GM10248 (cell line): Measurements from ENCODE around the gene POU2F3.
A peak's percentile ranks its signal among the peaks of the same experiment; 100 is the strongest.
"Not testable (repeated sequence)": the region's sequence is repeated elsewhere in the genome, so short reads cannot be mapped to it uniquely, and the experiment has no call there.

Source experiments
- CTCF ChIA-PET: fragments of 300-600 bp; sonication (Branson Sonifier 250); formaldehyde crosslinking; extraction: SDS; loops from one replicate; lab custom pipeline; 2021; ENCODE audit warnings: antibody characterized with exemption; lab: Yijun Ruan, JAX
- POLR2A ChIA-PET: fragments of 350-650 bp; sonication (Branson Sonifier 250); formaldehyde crosslinking; extraction: SDS; loops from one replicate; lab custom pipeline; 2020; ENCODE audit warnings: antibody characterized with exemption; lab: Yijun Ruan, JAX
- DNase-seq: peaks from one replicate; pipeline ENCODE4 v3.0.0; 2012; ENCODE audit errors: extremely low spot score
- TF ChIP-seq, protein P1 (sequence below): IDR thresholded peaks from 2 replicates; pipeline ENCODE4 v1.5.1; 2012; ENCODE audit warnings: mild to moderate bottlenecking, low read depth; ENCODE audit errors: extremely low read depth, missing control alignments, control extremely low read depth

The POU2F3 gene

DNA sequence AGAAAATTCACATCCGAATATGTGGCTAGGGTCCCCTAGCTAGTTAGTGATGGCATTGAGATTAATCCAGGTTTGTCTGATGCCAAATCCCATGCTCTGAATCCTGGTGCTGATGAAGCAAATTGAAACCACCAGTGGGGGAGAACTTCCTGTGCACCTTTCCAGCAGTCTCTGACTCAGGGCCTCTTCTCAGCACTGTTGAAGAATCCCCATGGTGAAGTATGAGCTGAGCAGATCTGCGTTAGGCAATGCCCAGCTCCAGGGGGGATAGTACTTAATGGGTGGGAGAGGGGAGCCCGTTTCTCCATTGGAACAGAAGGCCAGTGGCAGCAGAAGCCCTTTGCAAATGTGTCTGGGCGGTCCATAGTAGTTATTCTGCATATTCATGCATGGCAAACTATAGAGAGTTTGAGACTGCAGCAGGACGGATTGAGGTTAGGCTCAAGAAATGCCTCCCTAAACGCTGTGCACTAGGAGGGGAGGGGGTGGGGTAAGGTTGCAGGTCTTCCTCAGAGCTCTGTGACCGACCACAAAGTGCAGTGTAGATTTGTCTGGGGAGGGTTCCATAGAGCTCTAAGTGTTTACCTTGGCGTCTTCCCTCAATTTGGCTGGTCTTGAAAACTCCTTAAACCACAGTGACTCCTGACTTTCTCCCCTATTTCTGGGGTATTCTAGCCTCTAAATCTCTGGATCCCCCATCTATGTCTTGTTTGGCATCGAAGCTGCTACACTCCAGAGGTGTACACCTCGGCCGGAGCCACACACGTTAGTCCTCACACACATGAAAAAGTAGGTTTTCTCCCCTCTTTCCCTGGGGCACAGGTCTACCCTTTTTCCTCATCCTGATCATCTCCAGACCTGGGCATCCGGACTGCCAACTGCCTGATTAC is 4.8 kb downstream of the POU2F3 start:
- TF ChIP-seq, protein P1, sequence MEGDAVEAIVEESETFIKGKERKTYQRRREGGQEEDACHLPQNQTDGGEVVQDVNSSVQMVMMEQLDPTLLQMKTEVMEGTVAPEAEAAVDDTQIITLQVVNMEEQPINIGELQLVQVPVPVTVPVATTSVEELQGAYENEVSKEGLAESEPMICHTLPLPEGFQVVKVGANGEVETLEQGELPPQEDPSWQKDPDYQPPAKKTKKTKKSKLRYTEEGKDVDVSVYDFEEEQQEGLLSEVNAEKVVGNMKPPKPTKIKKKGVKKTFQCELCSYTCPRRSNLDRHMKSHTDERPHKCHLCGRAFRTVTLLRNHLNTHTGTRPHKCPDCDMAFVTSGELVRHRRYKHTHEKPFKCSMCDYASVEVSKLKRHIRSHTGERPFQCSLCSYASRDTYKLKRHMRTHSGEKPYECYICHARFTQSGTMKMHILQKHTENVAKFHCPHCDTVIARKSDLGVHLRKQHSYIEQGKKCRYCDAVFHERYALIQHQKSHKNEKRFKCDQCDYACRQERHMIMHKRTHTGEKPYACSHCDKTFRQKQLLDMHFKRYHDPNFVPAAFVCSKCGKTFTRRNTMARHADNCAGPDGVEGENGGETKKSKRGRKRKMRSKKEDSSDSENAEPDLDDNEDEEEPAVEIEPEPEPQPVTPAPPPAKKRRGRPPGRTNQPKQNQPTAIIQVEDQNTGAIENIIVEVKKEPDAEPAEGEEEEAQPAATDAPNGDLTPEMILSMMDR = no peak
- ChIA-PET CTCF (interaction anchor here (1.0 to 25.8 kb wide), 4 partner anchors 12 to 90 kb away, joined by 3 to 792 read pairs (median 74); no protein-coding TSS in a partner anchor), POLR2A (no interaction called here)
- DNase-seq = no peak

DNA sequence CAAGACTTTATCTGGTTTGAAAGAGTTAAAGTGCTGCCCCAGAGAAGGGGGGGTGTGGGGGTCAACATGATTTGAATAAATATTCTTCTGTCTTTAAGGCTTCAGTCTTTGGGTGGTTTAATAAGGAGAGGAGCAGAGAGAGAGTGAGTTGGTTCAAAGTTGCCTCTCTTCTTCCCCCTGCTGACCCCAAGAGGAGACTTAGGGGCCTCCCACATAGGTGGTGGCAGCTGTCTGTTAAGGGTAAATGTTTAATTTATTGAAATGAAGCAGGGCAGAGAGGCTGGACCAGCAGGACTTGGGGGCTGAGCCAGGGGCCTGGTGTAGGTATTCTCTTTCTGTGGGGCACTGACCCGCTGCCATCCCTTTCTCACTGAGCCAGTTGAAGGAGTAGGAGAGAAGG is 5.5 kb downstream of the POU2F3 start:
- ChIA-PET CTCF (interaction anchor here (4.4 to 25.8 kb wide), 3 partner anchors 13 to 89 kb away, joined by 14 to 792 read pairs (median 144); no protein-coding TSS in a partner anchor), POLR2A (no interaction called here)
- TF ChIP-seq, protein P1 = no peak
- no peak for DNase-seq

DNA sequence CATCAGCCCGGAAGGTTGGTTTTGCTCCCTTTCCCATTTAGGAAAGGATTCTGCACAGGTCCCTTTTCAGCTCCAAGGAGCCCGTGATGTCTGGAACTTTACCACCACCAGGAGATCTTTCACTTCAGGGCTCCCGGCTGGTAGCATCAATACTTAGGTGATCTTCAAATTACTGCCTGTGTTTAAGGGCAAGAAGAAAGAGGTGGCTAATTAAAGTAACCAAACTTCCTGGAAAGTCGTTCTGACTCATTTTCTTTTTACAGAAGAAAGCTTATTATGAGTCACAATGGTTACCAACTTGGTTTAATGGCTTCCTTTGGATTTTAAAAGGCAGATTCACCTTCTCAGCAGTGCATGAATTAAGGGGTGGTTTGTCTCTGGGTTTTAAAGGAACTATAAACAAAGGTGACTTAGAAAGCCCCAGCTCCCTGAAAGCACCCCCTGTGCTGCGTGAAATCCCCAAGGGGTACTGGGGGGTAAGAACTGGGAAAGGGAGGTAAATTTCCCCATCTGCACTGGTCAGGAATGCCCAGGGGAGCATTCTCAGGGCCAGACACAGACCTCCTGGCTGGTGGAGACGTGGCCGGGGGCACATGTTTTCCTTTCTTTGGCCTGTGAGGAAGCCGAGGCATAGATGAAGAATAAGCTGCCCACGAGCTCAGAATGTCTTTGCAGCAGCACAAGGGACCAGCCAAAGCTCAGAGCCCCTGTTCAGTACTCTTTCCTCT is 8.8 kb downstream of the POU2F3 start:
- TF ChIP-seq, protein P1 = no peak
- CTCF ChIA-PET = interaction anchor here (1.4 to 25.8 kb wide), 7 partner anchors 9 to 114 kb away, joined by 3 to 792 read pairs (median 10); no protein-coding TSS in a partner anchor
- POLR2A ChIA-PET = no interaction called here
- no peak for DNase-seq

DNA sequence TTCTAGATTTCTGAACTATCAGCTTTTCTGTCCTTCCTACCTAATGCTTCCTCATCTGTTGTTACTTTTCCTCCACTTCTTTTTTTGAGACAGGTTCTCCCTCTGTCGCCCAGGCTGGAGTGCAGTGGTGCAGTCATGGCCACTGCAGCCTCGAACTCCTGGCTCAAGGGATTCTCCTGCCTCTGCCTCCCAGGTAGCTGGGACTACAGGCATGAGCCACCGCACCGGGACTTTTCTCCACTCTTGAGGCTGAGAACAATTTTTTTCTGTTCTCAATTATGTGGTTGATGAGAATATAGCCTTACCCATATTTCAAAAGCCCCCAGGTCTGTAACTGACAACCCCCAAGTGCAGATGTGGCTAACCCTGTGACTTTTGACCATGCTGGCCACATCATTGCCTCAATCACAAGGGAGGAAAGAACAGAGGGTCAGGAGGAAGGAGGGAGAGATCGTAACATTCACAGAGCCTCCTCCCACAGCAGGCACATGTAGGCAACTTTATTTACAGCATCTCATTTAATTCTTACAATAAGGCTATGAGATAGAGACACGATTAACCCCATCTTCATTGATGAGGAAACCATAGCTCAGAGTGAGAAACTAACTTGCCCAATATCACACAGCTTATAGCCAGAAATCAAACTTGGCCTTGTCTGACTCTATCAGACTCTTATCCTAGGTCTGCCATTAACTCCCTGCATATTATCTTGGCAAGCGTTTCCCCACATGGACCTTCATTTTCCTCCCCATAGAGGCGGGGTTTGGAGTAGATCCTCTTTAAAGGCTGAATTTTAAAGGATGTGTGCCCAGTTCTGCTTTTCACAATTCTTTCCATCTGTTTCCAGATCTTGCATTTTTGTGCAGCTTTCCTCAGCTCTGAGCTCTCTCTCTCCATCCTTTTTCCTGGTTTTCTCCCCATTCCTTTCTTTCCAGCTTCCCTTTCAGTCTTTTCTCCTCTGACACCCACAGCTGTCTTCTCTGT is 9.6 kb downstream of the POU2F3 start:
- DNase-seq = no peak
- POLR2A ChIA-PET = no interaction called here
- CTCF ChIA-PET = interaction anchor here (1.1 to 25.8 kb wide), 9 partner anchors 8 to 113 kb away, joined by 3 to 792 read pairs (median 8); no protein-coding TSS in a partner anchor
- TF ChIP-seq, protein P1 = no peak

DNA sequence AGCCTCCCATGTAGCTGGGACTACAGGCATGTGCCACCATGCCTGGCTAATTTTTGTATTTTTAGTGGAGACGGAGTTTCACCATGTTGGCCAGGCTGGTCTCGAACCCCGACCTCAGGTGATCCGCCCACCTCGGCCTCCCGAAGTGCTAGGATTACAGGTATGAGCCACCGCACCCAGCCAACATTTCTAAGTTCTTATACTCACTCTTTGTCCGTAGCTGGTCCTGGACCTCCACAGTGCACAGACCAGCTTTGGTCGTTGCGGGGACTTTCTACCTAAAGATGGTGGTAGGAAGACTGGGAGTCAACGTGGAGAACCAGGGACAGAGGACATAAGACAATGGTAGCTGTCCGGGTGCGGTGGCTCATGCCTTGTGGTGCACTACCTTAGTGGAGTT is 13.4 kb downstream of the POU2F3 start:
- POLR2A ChIA-PET, DNase-seq: not testable (repeated sequence)
- CTCF ChIA-PET = interaction anchor here (2.0 to 2.5 kb wide), 2 partner anchors 18 to 49 kb away, joined by 6 to 15 read pairs; no protein-coding TSS in a partner anchor

DNA sequence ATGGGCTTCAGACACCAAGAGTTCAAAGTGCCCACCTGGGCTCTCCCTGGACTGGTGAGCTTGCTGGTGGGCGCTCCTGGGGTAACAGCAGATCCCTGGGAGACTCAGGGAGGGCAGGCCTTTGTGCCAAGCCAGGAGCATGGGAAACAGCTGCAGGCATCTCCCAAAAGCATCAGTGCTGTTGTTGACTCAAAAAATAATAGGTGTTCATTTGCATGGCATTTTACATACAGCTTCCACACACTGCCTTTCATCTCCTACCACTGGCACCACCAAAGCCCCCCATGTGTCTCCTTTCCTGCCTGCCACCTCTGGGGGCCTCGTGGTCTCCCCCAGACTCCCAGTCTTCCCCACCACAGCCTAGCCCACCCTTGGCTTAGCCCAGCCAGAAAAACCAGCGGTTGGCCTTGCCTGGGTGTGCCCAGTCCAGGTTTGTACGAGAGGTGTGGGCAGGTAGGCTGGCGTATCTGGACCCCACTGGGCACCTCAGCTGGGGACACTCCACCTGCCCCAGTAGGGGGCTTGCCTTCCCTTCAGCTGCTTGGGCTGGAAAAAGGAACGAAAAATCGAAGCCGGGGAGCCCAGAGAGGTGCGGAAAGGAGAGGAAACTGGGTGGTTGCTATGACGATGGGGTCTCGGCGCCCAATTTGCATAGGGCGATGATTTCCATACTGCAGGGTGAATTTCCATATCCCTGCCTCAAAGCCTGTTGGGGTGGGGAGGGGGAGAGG is 15.0 kb downstream of the POU2F3 start:
- ChIA-PET CTCF (interaction anchor here (1.2 to 2.5 kb wide), 5 partner anchors 9 to 48 kb away, joined by 3 to 15 read pairs (median 4); no protein-coding TSS in a partner anchor), POLR2A (no interaction called here)
- TF ChIP-seq, protein P1 = no peak

More for the DNA sequence above, 15.0 kb downstream of the POU2F3 start:
- DNase-seq = peak; percentile 68
